Fibroblast of upper back skin (primary cell): ENCODE data around the gene UGT3A1.

Experiments
- DNase-seq: peaks from one replicate; pipeline ENCODE4 v3.0.0-alpha.2; 2013

Gene UGT3A1

GRCh38 chr5:35903631-35904203 is 87.5 kb downstream of the UGT3A1 start:
- DNase-seq = no peak

GRCh38 chr5:35902046-35902672 is 89.0 kb downstream of the UGT3A1 start:
- DNase-seq = peak; percentile 53
